HL-60 (cell line): ENCODE measurements around the gene SYTL2.

ENCODE experiments used
- DNase-seq, 2 experiments: peaks; one replicate each; pipeline ENCODE4 v3.0.0-alpha.2; 2010 to 2020; ENCODE audit warnings: low read depth in 1 of 2, low spot score in 1 of 2
- H3K27ac ChIP-seq: fragments of 250-450 bp; sonication (Bioruptor Pico); replicated peaks from 2 replicates; pipeline ENCODE4 v1.5.1; 2020; ENCODE audit warnings: mild to moderate bottlenecking, moderate library complexity
- H3K27me3 ChIP-seq: fragments of 250-450 bp; sonication (Bioruptor Pico); 2 replicates; pipeline ENCODE4 v1.5.1; 2021; ENCODE audit warnings: mild to moderate bottlenecking, moderate library complexity; ENCODE audit not compliant: insufficient read depth, poor library complexity, severe bottlenecking
- H3K4me3 ChIP-seq: replicated peaks from 2 replicates; pipeline ENCODE4 v1.5.1; 2011; ENCODE audit warnings: mild to moderate bottlenecking, control low read depth, low read length; ENCODE audit not compliant: insufficient read depth
- CTCF ChIP-seq: IDR thresholded peaks from one replicate; pipeline ENCODE4 v1.5.1; 2011; ENCODE audit warnings: low read length, control low read depth, inconsistent platforms; ENCODE audit not compliant: insufficient read depth
- GABPA ChIP-seq: IDR thresholded peaks from 2 replicates; pipeline ENCODE4 v1.6.1; 2012; ENCODE audit warnings: low read depth
- POLR2AphosphoS5 ChIP-seq: IDR thresholded peaks from 2 replicates; pipeline ENCODE4 v1.6.1; 2012; ENCODE audit warnings: low read depth
- REST ChIP-seq: IDR thresholded peaks from 2 replicates; pipeline ENCODE4 v1.6.1; 2012; ENCODE audit warnings: low read depth; ENCODE audit not compliant: insufficient replicate concordance
- SPI1 ChIP-seq: IDR thresholded peaks from 2 replicates; pipeline ENCODE4 v1.6.1; 2012; ENCODE audit warnings: low read depth, mild to moderate bottlenecking, borderline replicate concordance

SYTL2 gene

GRCh38 chr11:85665733-85666132 lies 145.2 kb downstream of the SYTL2 start:
- Histone ChIP-seq H3K4me3 (no peak overlapping the region), H3K27ac (peak overlapping the region; percentile 99), H3K27me3 (no peaks in the 10 kb centered on the region)
- DNase-seq = no peak
- TF ChIP-seq GABPA (no peak), CTCF (no peak), SPI1 (no peak), REST (no peak), POLR2AphosphoS5 (no peak)

GRCh38 chr11:85664615-85665481 lies 146.1 kb downstream of the SYTL2 start, which contains the start of gene CREBZF:
CREBZF (minus strand) TSS chr11:85665129; CDS start chr11:85664875, 254 bp downstream.
- peak within 1 kb of the TSS; percentile 96 for H3K4me3 ChIP-seq
- peak; percentile 83 to 95 for DNase-seq
- peak within 1 kb of the TSS; percentile 99 for H3K27ac ChIP-seq
- TF ChIP-seq GABPA = peak; percentile 31; the same call in 1 of the 2 replicates
- no peak for TF ChIP-seq SPI1
- peak; percentile 37 for TF ChIP-seq REST
- TF ChIP-seq POLR2AphosphoS5 = peak; percentile 90
- H3K27me3 ChIP-seq = no peaks in the 10 kb centered on the region

GRCh38 chr11:85663753-85664614 lies 147.0 kb downstream of the SYTL2 start:
- DNase-seq = peak; percentile 45 to 82
- no peaks in the 10 kb centered on the region for H3K27me3 ChIP-seq
- TF ChIP-seq REST (no peak), CTCF (peak; percentile 35), GABPA (0 out of 2 replicates have a peak, but pooled peaks have one; percentile 27), POLR2AphosphoS5 (peak; percentile 18; the same call in 1 of the 2 replicates), SPI1 (no peak)
- H3K4me3 ChIP-seq = peak overlapping the region; percentile 96
- peak overlapping the region; percentile 99 for H3K27ac ChIP-seq
